OCI-LY7 (cell line): Measurements from ENCODE around the gene CDCA5.

Source experiments
- CTCF ChIP-seq: fragments of 200-600 bp; sonication (generic); conservative IDR thresholded peaks from 2 replicates; pipeline ENCODE4 v1.5.1; 2014; ENCODE audit warnings: mild to moderate bottlenecking, antibody characterized with exemption, low read length, moderate library complexity, mixed read lengths
- EZH2phosphoT487 ChIP-seq: fragments of 200-600 bp; sonication (generic); IDR thresholded peaks from 2 replicates; pipeline ENCODE4 v1.6.1; 2018; ENCODE audit warnings: low read depth, borderline replicate concordance, mild to moderate bottlenecking, mixed run types, antibody characterized with exemption, low read length, moderate library complexity, mixed read lengths

- TF ChIP-seq CTCF (no peak), EZH2phosphoT487 (no peak)
Measured at GRCh38 chr11:65059959-65060824, 23.6 kb downstream of the CDCA5 start.
